WI38 (cell line): Measurements from ENCODE around the gene SCN1B.

Source experiments
- H3K4me3 ChIP-seq: 2 replicates; pipeline ENCODE4 v1.5.1; 2011; ENCODE audit warnings: low read depth, mild to moderate bottlenecking, control low read depth, low read length
- TF ChIP-seq, protein P1 (sequence below): IDR thresholded peaks from 2 replicates; pipeline ENCODE4 v1.5.1; 2012; ENCODE audit warnings: low read depth, mild to moderate bottlenecking, control low read depth, low read length

Gene SCN1B

DNA sequence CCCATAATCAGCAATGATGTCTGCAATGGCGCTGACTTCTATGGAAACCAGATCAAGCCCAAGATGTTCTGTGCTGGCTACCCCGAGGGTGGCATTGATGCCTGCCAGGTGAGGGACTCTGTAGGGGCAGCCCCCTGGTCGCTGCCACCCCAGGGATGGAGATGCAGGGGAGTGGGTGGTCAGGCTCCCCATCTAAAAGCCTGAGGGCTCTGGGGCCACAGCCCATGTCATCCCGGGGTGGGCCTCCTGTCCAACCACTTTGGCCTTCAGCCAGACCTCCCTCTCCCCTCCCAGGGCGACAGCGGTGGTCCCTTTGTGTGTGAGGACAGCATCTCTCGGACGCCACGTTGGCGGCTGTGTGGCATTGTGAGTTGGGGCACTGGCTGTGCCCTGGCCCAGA lies 35.3 kb downstream of the SCN1B start:
- H3K4me3 ChIP-seq = no peak overlapping the region
- TF ChIP-seq, protein P1, sequence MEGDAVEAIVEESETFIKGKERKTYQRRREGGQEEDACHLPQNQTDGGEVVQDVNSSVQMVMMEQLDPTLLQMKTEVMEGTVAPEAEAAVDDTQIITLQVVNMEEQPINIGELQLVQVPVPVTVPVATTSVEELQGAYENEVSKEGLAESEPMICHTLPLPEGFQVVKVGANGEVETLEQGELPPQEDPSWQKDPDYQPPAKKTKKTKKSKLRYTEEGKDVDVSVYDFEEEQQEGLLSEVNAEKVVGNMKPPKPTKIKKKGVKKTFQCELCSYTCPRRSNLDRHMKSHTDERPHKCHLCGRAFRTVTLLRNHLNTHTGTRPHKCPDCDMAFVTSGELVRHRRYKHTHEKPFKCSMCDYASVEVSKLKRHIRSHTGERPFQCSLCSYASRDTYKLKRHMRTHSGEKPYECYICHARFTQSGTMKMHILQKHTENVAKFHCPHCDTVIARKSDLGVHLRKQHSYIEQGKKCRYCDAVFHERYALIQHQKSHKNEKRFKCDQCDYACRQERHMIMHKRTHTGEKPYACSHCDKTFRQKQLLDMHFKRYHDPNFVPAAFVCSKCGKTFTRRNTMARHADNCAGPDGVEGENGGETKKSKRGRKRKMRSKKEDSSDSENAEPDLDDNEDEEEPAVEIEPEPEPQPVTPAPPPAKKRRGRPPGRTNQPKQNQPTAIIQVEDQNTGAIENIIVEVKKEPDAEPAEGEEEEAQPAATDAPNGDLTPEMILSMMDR = no peak

DNA sequence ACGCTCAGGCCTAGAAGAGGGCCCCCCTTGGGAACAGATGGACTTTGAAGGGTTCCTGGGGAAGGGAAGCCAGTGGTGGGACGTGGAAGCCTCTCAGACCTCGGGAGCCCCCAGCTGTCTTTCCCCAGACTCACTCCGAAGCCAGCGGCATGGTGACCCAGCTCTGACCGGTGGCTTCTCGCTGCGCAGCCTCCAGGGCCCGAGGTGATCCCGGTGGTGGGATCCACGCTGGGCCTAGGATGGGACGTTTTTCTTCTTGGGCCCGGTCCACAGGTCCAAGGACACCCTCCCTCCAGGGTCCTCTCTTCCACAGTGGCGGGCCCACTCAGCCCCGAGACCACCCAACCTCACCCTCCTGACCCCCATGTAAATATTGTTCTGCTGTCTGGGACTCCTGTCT lies 35.9 kb downstream of the SCN1B start:
- H3K4me3 ChIP-seq = no peak overlapping the region
- TF ChIP-seq, protein P1 = no peak

DNA sequence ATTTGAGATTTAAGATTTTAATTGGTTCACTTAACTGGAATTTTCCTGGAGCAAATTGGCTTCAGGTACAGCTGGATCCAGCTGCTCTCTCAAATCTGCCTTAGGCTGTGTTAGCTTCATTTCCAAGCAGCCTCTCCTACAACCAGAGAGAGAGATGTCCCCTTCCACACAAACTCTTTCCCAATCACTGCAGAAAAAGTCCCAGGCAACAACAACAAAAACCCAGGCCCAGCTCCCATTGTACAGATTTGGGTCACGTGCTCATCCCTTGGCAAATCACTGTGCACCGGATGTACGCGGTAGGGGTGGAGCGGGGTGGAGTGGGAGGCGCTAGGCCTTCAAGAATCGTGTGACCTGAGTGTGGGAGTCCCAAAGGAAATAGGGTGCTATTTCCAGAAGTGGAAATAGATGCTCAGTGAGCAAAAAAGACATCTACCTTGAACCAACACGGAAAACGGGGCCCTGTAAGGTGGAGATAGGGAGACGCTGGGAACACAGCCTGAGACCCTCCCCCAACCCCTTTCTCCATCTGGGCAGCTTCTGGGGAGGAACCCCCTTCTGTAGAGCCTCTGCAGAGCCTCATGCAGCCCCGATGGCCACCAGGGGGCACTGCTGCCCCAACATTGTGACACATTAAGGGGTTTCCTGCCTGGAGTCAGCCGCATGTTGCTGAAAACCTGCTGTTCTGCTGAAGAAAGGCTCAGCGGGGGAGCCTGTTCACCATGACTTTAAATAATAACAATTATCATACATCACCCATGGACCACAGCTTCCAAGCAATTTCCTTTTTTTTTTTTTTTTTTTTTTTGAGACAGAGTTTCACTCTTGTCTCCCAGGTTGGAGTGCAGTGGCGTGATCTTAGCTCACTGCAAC lies 36.7 kb downstream of the SCN1B start:
- TF ChIP-seq, protein P1 = peak; percentile 91
- no peak overlapping the region for H3K4me3 ChIP-seq

DNA sequence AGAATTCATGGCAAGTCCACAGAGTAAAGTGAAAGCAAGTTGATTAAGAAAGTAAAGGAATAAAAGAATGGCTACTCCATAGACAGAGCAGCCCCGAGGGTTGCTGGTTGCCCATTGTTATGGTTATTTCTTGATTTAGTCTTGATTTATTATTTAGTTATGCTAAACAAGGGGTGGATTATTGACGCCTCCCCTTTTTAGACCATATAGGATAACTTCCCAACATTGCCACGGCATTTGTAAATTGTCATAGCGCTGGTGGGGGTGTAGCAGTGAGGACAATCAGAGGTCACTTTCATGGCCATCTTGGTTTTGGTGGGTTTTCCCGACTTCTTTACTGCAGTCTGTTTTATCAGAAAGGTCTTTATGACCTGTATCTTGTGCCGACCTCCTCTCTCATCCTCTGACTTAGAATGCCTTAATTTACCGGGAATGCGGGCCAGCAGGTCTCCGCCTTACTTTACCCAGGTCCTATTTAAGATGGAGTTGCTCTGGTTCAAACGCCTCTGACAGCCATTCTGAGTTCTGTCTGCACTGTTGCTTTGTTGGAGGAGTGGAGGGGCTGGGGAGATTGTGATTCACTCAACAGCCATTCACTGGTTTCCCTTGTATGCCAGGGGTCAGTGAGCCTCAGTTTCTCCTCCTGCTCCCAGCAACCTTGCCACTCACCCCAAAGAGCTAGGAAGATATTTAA lies 38.8 kb downstream of the SCN1B start:
- no peak overlapping the region for H3K4me3 ChIP-seq
- TF ChIP-seq, protein P1 = no peak

DNA sequence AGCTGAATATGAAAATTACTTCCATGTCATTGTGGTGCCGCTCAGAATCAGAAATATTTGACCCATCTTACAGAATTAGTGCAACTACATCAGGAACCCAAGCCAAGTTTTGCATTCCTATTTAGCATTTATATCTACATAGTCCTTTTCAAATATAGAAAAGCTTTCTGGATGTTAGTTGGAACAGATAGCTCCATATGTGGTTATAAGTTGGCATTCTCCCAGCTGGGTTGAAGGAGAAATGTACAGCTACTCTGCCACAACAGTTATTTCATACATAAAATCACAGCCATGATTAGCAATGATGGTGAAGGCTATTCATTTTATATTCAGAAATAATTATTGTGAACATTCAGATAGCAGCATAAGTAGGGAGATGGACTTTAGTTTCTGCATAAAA lies 39.4 kb downstream of the SCN1B start:
- H3K4me3 ChIP-seq = no peak overlapping the region
- TF ChIP-seq, protein P1 = no peak

DNA sequence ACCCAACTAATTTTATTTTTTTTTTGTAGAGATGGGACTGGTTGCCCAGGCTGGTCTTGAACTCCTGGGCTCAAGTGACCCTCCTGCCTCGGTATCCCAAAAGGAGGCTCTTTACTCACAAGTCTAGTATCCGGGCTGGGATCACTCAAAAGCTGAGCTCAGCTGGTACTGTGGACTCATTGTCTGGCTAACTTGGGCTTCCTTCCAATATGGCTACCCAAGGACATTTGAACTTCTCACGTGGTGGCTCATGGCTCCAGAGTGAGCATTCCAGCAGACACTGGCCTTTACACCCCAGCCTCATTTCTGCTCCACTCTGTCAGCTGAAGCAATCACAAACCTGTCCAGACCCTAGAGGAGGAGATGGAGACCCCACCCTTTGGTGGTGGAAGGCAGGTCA lies 40.2 kb downstream of the SCN1B start:
- no peak overlapping the region for H3K4me3 ChIP-seq
- TF ChIP-seq, protein P1 = no peak

DNA sequence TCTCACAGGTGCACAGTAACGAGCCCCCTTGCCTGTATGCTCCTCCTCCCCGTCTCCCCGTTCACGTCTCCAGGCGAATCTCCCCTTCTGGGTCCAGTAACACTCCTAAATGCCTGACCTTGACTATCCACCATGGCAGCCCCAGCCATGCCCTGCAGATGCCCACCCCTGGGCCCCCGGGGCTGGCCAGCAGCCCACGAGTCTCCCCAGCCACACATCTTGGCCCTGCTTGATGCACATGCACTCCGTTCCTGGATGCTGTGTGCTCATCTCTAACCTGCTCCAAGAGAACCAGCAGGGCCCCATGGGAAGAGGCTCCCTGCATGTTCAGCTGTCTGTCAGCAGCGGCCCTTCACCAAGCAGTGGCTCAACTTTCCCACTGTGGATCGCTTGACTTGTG lies 43.2 kb downstream of the SCN1B start:
- no peak overlapping the region for H3K4me3 ChIP-seq
- TF ChIP-seq, protein P1 = no peak
